Smooth muscle cell (in vitro differentiated cells): ENCODE data around the gene GOLGA8N. TPM values are rescaled to one million over a fixed set of nuclear protein-coding genes. Genes with fewer than 3 reads are reported as not detected.
"Not testable (repeated sequence)": the region's sequence is repeated elsewhere in the genome, so short reads cannot be mapped to it uniquely, and the experiment has no call there.

Source experiments
- DNase-seq: peaks from one replicate; lab custom pipeline; 2025; ENCODE audit not compliant: unreplicated experiment; lab: John Stamatoyannopoulos, UW
- H2AFZ ChIP-seq: fragments of 200-600 bp; sonication (generic); 2 replicates; pipeline ENCODE4 v1.6.0; 2016; ENCODE audit warnings: antibody characterized with exemption, low read depth, mild to moderate bottlenecking
- H3F3A ChIP-seq: fragments of 200-600 bp; sonication (generic); 2 replicates; pipeline ENCODE4 v1.6.0; 2017; ENCODE audit warnings: antibody characterized with exemption, low read depth
- H3K27ac ChIP-seq: fragments of 200-600 bp; sonication (generic); 2 replicates; pipeline ENCODE4 v1.5.1; 2016; ENCODE audit warnings: low read depth, mild to moderate bottlenecking
- H3K27me3 ChIP-seq: fragments of 200-600 bp; sonication (generic); 2 replicates; pipeline ENCODE4 v1.6.1; 2016; ENCODE audit warnings: low read depth, mild to moderate bottlenecking
- H3K36me3 ChIP-seq: fragments of 200-600 bp; sonication (generic); 2 replicates; pipeline ENCODE4 v1.5.1; 2016; ENCODE audit warnings: low read depth
- H3K4me1 ChIP-seq: fragments of 200-600 bp; sonication (generic); 2 replicates; pipeline ENCODE4 v1.5.1; 2016; ENCODE audit warnings: low read depth
- H3K4me2 ChIP-seq: fragments of 200-600 bp; sonication (generic); 2 replicates; pipeline ENCODE4 v1.6.0; 2016; ENCODE audit warnings: mild to moderate bottlenecking
- H3K4me3 ChIP-seq: fragments of 200-600 bp; sonication (generic); 2 replicates; pipeline ENCODE4 v1.5.1; 2016; ENCODE audit warnings: mild to moderate bottlenecking
- H3K79me2 ChIP-seq: fragments of 200-600 bp; sonication (generic); 2 replicates; pipeline ENCODE4 v1.6.0; 2016; ENCODE audit warnings: low read depth, mild to moderate bottlenecking
- H3K9ac ChIP-seq: fragments of 200-600 bp; sonication (generic); 2 replicates; pipeline ENCODE4 v1.6.0; 2016; ENCODE audit warnings: low read depth
- H3K9me3 ChIP-seq: fragments of 200-600 bp; sonication (generic); replicated peaks from 2 replicates; pipeline ENCODE4 v1.5.1; 2016; ENCODE audit warnings: low read depth
- H4K20me1 ChIP-seq: fragments of 200-600 bp; sonication (generic); 2 replicates; pipeline ENCODE4 v1.6.0; 2016; ENCODE audit warnings: low read depth
- WGBS: methylation state at CpG from one replicate; pipeline ENCODE4 v1.1.7; 2016; ENCODE audit warnings: low lambda C conversion rate; 5-methylcytosine and 5-hydroxymethylcytosine counted together
- polyA plus RNA-seq: library from polyadenylated mRNA; unstranded; fragments of >200 nt; fragmentation: Nextera tagmentation; extraction: Ambion mirVana; gene quantifications from 2 replicates; pipeline ENCODE4 v1.2.1, GENCODE V29; 2016
- total RNA-seq: library from RNA; depleted of rRNA; stranded (reverse); fragments of >200 nt; gene quantifications from 2 replicates; pipeline ENCODE4 v1.2.3, GENCODE V29; 2014
- TF ChIP-seq, protein P1 (sequence below): fragments of 200-600 bp; sonication (generic); IDR thresholded peaks from 2 replicates; pipeline ENCODE4 v1.5.1; 2017; ENCODE audit warnings: borderline replicate concordance, mild to moderate bottlenecking, antibody characterized with exemption; ENCODE audit not compliant: insufficient read depth, poor library complexity, severe bottlenecking

GOLGA8N gene
- total and polyA plus RNA-seq, 2 experiments from 2014 or later: 0.39 to 3.1 TPM

DNA sequence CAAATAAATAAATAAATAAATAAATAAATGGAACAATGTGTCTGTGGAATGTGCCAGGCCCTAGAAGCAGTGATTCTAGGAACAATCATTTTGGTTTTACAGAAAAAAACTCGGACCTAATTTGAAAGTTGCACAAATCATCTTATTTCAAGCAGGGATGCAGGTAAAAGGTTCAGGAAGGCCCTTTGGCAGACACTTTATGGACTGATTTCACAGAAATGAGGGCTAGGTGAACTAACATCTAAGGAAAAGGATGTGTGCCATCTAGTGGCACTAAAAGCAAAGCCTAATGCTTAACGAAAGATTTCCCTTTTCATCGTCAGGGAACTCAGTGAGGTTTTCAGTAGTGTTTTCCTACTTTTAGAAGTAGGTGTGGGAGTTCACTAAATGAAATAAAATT, 17.5 kb downstream of the GOLGA8N start:
- 2% methylated on average over 3 of the region's 3 CpGs for WGBS
- not testable (repeated sequence) for H3K27ac ChIP-seq, H3K9me3 ChIP-seq, H3K4me3 ChIP-seq, H3K9ac ChIP-seq, H3K4me2 ChIP-seq, H4K20me1 ChIP-seq, H3K4me1 ChIP-seq, H3K79me2 ChIP-seq, DNase-seq, H3K27me3 ChIP-seq, H3K36me3 ChIP-seq, H2AFZ ChIP-seq, H3F3A ChIP-seq
- TF ChIP-seq, protein P1, sequence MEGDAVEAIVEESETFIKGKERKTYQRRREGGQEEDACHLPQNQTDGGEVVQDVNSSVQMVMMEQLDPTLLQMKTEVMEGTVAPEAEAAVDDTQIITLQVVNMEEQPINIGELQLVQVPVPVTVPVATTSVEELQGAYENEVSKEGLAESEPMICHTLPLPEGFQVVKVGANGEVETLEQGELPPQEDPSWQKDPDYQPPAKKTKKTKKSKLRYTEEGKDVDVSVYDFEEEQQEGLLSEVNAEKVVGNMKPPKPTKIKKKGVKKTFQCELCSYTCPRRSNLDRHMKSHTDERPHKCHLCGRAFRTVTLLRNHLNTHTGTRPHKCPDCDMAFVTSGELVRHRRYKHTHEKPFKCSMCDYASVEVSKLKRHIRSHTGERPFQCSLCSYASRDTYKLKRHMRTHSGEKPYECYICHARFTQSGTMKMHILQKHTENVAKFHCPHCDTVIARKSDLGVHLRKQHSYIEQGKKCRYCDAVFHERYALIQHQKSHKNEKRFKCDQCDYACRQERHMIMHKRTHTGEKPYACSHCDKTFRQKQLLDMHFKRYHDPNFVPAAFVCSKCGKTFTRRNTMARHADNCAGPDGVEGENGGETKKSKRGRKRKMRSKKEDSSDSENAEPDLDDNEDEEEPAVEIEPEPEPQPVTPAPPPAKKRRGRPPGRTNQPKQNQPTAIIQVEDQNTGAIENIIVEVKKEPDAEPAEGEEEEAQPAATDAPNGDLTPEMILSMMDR: peak; percentile 29

DNA sequence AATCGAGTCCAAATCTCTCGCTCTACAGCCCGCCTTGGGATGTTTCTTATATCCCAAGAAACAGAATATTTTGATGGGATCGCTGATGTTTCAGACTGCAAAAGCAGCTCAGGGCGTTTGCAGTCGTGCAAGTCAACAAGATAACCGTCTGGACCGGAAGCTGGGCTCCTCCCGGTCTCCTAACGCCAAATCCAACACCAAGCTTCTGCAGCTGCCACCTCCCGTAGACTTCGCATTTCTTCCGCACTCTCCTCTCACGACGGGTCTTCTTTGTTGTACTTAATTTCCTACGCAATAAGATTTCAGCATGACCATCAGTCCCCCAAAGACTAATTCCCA, 21.4 kb downstream of the GOLGA8N start:
- H3K4me2 ChIP-seq: peak overlapping the region; percentile 96
- H3F3A ChIP-seq, H3K9ac ChIP-seq, H3K36me3 ChIP-seq, H3K9me3 ChIP-seq, H4K20me1 ChIP-seq, H3K4me1 ChIP-seq, H3K27me3 ChIP-seq, DNase-seq: not testable (repeated sequence)
- peak overlapping the region; percentile 32 for H2AFZ ChIP-seq
- peaks cover 31% of the 10 kb centered on the region for H3K79me2 ChIP-seq
- 0% methylated on average over 10 of the region's 16 CpGs for WGBS
- H3K4me3 ChIP-seq: peak overlapping the region; percentile 84
- peak overlapping the region; percentile 77 for H3K27ac ChIP-seq

DNA sequence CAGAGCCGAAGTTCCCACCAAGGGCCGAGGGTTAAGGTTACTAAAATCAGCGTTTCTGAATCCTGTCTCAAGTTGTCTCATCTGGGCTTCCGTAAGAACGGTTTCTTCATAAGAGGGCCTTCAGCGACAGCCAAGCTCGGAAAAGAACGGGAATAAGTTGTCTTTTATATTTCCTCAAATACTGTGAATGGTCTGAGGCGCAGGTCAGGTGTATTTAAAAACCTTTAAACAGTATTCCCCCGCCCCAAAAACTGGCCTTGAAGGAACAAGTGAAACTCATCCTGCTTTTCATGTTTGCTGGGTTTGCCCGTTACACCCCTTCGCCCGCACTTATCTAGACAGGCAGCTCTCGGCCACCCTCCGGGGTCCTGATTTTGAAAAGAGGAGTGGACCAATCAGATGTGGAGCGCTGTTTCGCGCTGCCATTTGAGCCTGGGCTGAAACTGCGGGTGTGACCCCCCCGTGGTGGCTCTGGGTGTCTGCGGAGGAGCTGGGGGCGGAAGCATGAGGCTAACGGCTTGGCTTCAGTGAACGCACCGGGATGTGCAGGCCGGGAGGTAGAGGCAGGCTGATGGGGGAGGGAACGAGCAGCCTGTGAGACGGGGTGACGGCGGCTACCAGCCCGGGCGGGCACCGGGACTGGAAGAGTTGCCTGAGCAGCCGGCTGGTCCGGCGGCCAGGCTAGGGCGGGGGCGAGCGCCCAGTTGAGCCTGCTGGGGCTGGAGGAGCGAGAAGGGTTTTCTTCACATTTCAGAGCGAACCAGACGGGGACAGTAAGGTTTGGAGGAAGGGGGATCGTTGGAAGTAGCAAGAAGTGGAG, 22.0 kb downstream of the GOLGA8N start, which contains the start of gene ARHGAP11A:
ARHGAP11A (plus strand) TSS at position 454 of the 820 bp plus-strand sequence. CDS start 708 bp downstream, outside the sequence.
- not testable (repeated sequence) for H3K27me3 ChIP-seq, H3F3A ChIP-seq, DNase-seq, H3K9me3 ChIP-seq, H3K4me1 ChIP-seq, H4K20me1 ChIP-seq, H3K36me3 ChIP-seq
- H3K4me2 ChIP-seq: peak within 1 kb of the TSS; percentile 96
- peak within 1 kb of the TSS; percentile 90 for H2AFZ ChIP-seq
- peak within 1 kb of the TSS; percentile 84 for H3K4me3 ChIP-seq
- peak within 1 kb of the TSS; percentile 66 for H3K9ac ChIP-seq
- peak within 1 kb of the TSS; percentile 77 for H3K27ac ChIP-seq
- H3K79me2 ChIP-seq: peaks cover 31% of the 10 kb centered on the region
- WGBS: 0% methylated on average over 30 of the region's 43 CpGs

DNA sequence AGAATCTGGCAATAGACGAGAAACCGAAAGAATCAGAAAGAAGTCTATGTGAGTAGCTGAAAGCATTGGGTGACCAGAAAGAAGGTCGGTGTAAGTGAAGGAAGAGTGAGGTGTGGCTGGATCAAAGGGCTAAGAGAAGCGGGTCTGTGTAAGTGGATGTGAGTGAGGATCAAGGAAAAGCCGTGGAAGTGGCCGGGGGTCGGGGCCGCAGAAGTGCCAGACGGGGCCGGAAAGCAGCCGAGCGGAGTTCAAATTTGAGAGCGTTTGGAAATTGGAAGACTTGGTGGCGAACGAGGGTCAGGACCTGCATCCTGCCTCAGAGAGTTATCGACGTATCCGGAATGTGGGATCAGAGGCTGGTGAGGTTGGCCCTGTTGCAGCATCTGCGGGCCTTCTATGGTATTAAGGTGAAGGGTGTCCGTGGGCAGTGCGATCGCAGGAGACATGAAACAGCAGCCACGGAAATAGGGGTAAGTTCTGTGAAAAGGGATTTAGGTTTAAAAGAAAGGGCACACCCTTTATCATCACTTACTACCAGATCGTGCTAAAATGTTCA, 22.7 kb downstream of the GOLGA8N start:
- not testable (repeated sequence) for H3K27me3 ChIP-seq, H3K9me3 ChIP-seq, H4K20me1 ChIP-seq, H3K4me1 ChIP-seq, DNase-seq, H3K36me3 ChIP-seq, H3F3A ChIP-seq
- 1% methylated on average over 19 of the region's 24 CpGs for WGBS
- Histone ChIP-seq H2AFZ (peak overlapping the region; percentile 90), H3K9ac (peak overlapping the region; percentile 66), H3K79me2 (peaks cover 31% of the 10 kb centered on the region), H3K4me2 (peak overlapping the region; percentile 96), H3K27ac (peak overlapping the region; percentile 19), H3K4me3 (peak overlapping the region; percentile 84)

DNA sequence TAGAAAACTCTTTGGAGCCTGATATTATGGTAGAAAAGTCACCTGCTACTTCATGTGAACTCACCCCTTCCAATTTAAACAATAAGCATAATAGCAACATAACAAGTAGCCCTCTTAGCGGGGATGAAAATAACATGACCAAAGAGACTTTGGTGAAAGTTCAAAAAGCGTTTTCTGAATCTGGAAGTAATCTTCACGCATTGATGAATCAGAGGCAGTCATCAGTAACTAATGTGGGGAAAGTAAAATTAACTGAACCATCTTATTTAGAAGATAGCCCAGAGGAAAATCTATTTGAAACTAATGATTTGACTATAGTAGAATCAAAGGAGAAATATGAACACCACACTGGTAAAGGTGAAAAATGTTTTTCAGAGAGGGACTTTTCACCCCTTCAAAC, 43.2 kb downstream of the GOLGA8N start:
- Histone ChIP-seq H3K4me1 (no peaks in the 10 kb centered on the region), H3F3A (no peaks in the 10 kb centered on the region), H3K9me3 (no peaks in the 10 kb centered on the region), H3K4me3 (no peak overlapping the region), H3K4me2 (no peak overlapping the region), H3K27me3 (no peaks in the 10 kb centered on the region), H3K79me2 (no peaks in the 10 kb centered on the region), H4K20me1 (no peaks in the 10 kb centered on the region), H3K36me3 (peaks cover 17% of the 10 kb centered on the region), H3K9ac (no peak overlapping the region), H3K27ac (no peak overlapping the region), H2AFZ (no peak overlapping the region)
- 100% methylated on average over 3 of the region's 3 CpGs for WGBS
- no peak for DNase-seq
- TF ChIP-seq, protein P1: no peak
